GM21515 (cell line): ENCODE measurements around the gene MIGA1.
"Not testable (repeated sequence)": the region's sequence is repeated elsewhere in the genome, so short reads cannot be mapped to it uniquely, and the experiment has no call there.

ENCODE experiments used
- ATAC-seq: cut with Tn5 transposase; IDR thresholded peaks from one replicate; pipeline ENCODE4 v1.9.1; 2021; ENCODE audit not compliant: unreplicated experiment

The MIGA1 gene, protein sequence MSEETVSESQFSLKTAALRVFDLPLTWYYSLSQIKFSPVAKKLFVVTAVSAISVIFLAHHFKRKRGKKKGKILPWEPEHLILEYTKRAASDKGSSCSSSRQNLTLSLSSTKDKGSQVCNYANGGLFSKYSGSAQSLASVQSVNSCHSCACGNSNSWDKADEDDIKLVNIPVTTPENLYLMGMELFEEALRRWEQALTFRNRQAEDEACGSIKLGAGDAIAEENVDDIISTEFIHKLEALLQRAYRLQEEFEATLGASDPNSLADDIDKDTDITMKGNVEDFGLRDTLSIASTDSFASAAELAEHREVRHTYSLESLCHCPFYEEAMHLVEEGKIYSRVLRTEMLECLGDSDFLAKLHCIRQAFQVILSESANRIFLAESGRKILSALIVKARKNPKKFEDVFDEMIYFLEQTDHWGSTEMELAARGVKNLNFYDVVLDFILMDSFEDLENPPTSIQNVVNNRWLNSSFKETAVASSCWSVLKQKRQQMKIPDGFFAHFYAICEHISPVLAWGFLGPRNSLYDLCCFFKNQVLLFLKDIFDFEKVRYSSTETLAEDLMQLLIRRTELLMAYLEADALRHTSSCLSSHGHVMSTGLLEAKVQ

GRCh38 chr1:77779529-77780281 lies at the start of gene MIGA1:
MIGA1 (plus strand) TSS chr1:77779649; CDS start chr1:77783253, 3,604 bp downstream.
- peak; percentile 96 for ATAC-seq

- no peak for ATAC-seq
These were observed 47.4 kb upstream of the MIGA1 start for GRCh38 chr1:77732090-77732489.

- ATAC-seq, result no peak
These were observed 40.2 kb upstream of the MIGA1 start for GRCh38 chr1:77739235-77739634.

DNA sequence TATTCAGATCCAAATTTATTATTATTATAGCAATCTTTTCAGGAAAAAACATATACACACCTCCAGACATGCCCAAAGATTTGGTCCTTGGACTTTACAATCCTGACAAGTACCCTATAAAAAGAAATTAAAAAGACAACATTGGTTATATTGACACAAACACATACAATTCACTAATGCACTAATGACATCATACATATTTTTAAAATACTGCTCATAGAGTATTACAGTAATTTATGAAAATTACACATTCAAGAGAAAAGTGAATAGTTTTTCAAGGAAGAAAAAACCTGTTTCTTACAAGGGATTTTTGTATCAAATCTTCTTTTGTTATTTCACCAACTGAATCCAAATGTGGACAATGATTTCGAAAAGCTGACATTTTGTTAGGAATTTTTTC lies 38.1 kb upstream of the MIGA1 start:
- ATAC-seq, result no peak

- ATAC-seq, result no peak
These were observed 37.4 kb upstream of the MIGA1 start for GRCh38 chr1:77742011-77742555.

DNA sequence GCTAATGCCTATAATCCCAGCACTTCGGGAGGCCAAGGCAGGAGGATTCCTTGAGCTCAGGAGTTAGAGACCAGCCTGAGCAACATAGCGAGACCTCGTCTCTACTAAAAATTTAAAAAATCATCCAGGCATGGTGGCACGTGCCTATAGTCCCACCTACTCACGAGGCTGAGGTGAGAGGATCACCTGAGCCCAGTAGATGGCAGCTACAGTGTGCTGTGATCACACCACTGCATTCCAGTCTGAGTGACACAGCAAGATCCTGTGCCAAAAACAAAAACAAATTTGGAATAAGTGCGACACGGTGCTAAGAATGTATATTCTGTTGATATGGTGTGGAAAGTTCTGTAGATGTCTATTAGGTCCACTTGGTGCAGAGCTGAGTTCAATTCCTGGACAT lies 34.9 kb upstream of the MIGA1 start:
- no peak for ATAC-seq

DNA sequence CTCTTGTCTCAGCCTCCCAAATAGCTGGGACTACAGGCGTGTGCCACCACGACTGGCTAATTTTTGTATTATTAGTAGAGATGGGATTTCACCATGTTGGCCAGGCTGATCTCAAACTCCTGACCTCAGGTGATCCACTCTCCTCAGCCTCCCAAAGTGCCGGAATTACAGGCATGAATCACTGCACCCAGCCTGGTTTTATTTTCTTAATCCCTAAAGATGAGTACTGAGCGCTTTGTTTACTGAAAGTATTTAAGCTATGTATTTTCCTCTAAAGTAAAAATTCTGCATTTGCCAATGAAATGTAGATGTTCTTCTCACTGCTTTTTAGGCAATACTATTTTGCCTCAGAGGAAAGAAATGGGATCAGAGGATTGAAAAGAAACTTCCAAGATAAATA lies 30.0 kb upstream of the MIGA1 start:
- not testable (repeated sequence) for ATAC-seq

DNA sequence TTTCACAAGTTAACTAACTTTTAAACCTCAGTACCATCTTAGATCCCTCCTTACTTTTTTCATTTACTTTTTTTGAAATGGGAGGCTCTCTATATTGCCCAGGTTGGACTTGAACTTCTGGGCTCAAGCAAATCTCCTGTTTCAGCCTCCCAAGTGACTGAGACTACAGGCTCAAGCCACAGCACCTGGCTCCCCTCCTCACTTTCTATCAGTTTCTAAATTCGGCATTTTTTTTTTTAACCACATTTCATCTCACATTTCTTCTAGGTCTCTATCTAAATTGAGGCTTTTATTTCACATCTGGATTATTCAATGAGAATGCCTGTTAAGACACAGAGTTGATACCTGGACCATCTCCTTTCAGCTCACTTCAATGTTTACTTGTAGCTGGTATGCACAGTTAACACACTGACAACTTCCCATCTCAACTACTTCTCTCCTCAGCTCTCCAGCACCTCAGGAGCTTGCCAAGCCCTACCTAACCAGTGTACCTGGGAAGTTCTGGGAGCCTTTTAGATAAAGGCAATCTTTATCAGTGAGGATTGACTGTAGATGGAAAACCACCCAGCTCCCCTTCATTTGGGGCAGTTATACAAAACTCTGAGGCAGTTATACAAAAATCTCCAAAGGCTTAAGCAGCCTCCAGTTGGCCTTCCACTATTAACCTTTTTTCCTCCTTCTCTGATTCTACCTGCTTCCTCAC lies 23.2 kb upstream of the MIGA1 start:
- ATAC-seq, result no peak

GRCh38 chr1:77757066-77757584 lies 22.3 kb upstream of the MIGA1 start:
- no peak for ATAC-seq

GRCh38 chr1:77757603-77758002 lies 21.8 kb upstream of the MIGA1 start:
- ATAC-seq, result no peak

DNA sequence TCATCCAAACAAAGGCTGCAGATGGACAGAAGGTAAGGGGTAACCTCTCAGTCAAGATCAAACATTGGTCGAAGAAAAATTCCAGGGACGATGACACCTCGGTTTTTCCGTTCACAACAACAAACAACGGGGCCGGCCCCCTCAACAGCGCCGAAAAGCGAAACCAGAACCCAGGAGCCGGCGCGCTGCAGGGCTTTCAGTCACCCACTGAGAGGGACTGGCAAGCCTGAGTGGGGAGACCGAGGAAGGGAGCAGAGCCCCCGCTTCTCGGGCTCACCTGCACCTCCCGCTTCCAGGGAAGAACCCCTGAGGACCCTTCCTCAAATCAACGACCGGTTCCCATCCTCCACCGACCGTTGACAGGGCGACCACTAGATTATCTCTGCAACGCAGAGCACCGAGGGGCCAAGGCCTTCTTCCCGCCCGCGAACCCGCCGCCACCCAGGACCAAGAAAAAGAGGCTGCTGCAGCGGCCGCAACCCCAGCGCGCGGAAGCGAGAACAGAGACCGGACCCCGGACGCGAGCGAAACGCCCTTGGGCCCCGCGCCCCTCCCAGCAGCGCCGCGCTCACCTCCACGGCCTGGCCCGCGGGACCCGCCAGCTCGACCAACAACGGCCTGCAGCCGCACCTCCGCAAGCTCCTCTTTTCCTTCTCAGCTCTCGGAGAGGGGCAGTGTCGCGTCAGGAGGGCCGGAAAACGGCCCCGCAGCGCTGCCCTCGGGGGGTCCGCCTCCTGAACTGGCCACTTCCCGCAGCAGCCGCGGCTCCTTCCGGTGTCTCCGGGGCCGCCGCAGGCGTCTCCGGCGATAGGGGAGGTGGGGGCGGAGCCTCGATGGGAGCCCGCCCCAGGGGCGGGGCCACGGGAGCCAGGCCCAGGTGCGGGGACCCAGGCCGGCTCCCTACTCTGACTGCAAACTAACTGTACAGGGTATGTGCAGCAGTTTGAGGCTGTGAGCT lies 20.1 kb upstream of the MIGA1 start, which contains the start of gene USP33:
Gene USP33, minus strand, starts transcription at position 782 of the 958 bp plus-strand sequence. CDS start 18,155 bp downstream, outside the sequence.
- ATAC-seq, result peak; percentile 91

GRCh38 chr1:77762072-77762476 lies 17.4 kb upstream of the MIGA1 start:
- no peak for ATAC-seq

DNA sequence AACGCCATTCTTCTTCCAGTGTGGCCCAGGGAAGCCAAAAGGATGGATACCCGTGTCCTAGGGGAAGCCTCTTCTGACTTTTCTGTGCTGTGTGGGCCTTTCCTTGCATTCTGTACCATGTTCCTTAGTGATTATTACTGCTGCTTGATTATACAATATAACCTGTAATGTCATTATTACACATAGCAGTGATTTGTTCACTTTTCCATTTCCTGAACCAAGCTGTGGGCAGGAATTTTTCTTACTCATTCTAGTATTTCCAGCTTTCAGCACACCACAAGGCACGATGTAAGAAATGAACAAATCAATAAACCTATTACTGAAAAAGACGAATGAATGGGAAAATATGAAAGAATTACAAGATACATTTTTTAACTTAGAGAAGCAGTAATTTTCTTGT lies 11.4 kb upstream of the MIGA1 start:
- ATAC-seq, result no peak

GRCh38 chr1:77776007-77776700 lies 3.3 kb upstream of the MIGA1 start:
- ATAC-seq, result no peak

- ATAC-seq, result no peak
These were observed 2.2 kb downstream of the MIGA1 start for GRCh38 chr1:77781683-77782082.

DNA sequence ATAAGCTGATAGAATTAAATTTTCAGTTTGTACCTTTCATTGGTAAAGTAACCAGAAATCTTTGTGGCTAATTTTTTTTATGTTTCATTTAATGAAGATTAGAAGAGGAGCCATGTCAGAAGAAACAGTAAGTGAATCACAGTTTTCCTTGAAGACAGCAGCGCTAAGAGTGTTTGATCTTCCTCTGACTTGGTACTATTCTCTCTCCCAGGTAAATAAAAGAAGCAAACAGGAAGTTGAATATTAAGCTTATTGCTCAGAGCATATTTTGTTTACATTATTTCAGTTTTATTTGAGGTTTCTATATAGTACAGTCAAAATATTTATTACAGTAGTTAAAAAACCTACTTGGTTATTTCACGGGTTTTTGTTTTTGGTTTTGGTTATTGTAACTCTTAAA lies 3.7 kb downstream of the MIGA1 start:
- no peak for ATAC-seq

GRCh38 chr1:77786093-77786741 lies 6.8 kb downstream of the MIGA1 start:
- ATAC-seq, result not testable (repeated sequence)

DNA sequence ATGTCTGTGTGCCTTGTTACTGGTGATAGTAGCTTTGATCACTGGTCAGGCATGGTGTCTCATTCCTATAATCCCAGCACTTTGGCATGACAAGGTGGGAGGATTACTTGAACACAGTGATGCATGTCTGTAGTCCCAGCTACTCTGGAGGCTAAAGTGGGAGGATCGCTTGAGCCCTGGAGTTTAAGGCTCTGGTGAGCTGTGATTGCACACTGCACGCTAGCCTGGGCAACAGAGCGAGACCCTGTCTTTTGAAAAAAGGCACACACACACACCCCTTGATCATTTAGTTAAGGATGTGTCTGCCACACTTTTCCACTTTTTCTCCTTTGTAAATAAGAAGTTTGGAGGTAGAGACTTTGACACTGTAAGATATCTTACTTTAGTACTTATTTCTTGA lies 15.1 kb downstream of the MIGA1 start:
- ATAC-seq, result no peak
